ENCODE measurements around the gene STK35. TPM values are rescaled to one million over a fixed set of nuclear protein-coding genes. Genes with fewer than 3 reads are reported as not detected.

STK35 gene
- total and polyA plus RNA-seq, 2 experiments from 2014 or later, result 14.2 to 22.9 TPM

- Histone ChIP-seq H2AFZ (no peak overlapping the region), H3K9me3 (ENCODE audit: low read depth) (no peaks in the 10 kb centered on the region), H3K4me2 (no peak overlapping the region), H3K79me2 (no peaks in the 10 kb centered on the region), H3K4me1 (ENCODE audit: insufficient read depth) (no peaks in the 10 kb centered on the region), H3K27ac (no peak overlapping the region), H3K9me2 (replicated peaks; ENCODE audit: insufficient read depth) (no peaks in the 10 kb centered on the region), H3K4me3 (no peak overlapping the region), H4K20me1 (ENCODE audit: insufficient read depth, poor library complexity, severe bottlenecking) (no peaks in the 10 kb centered on the region), H3K36me3 (replicated peaks; ENCODE audit: insufficient read depth, low read depth) (no peaks in the 10 kb centered on the region), H3K27me3 (no peaks in the 10 kb centered on the region)
- no peak for DNase-seq (ENCODE audit: low spot score)
- TF ChIP-seq EZH2phosphoT487 (IDR thresholded peaks at IDR 0.05; ENCODE audit: low read depth, severe bottlenecking, unreplicated experiment), result no peak
- no peak for TF ChIP-seq EZH2 (IDR thresholded peaks at IDR 0.05; ENCODE audit: borderline replicate concordance)
- TF ChIP-seq CTCF (IDR thresholded peaks at IDR 0.05; ENCODE audit: poor library complexity), result no peak
- 82% methylated on average over 16 of the region's 16 CpGs for WGBS (ENCODE audit: low lambda C conversion rate, missing lambda C conversion rate)
Measured at GRCh38 chr20:2164966-2165365, 63.3 kb downstream of the STK35 start.

GRCh38 chr20:2165871-2166270 is 64.2 kb downstream of the STK35 start:
- no peak for DNase-seq (ENCODE audit: low spot score)
- 92% methylated on average over 10 of the region's 10 CpGs for WGBS (ENCODE audit: low lambda C conversion rate, missing lambda C conversion rate)

GRCh38 chr20:2167112-2167511 is 65.5 kb downstream of the STK35 start:
- H3K9me3 ChIP-seq (ENCODE audit: low read depth), result no peaks in the 10 kb centered on the region
- no peak overlapping the region for H3K4me2 ChIP-seq
- H3K79me2 ChIP-seq, result no peaks in the 10 kb centered on the region
- no peak overlapping the region for H2AFZ ChIP-seq
- 86% methylated on average over 5 of the region's 5 CpGs for WGBS (ENCODE audit: low lambda C conversion rate, missing lambda C conversion rate)
- TF ChIP-seq EZH2 (IDR thresholded peaks at IDR 0.05; ENCODE audit: borderline replicate concordance) (no peak), EZH2phosphoT487 (IDR thresholded peaks at IDR 0.05; ENCODE audit: low read depth, severe bottlenecking, unreplicated experiment) (no peak), CTCF (IDR thresholded peaks at IDR 0.05; ENCODE audit: poor library complexity) (no peak)
- peaks cover 2% of the 10 kb centered on the region for H3K27me3 ChIP-seq
- no peak overlapping the region for H3K4me3 ChIP-seq
- no peaks in the 10 kb centered on the region for H3K36me3 ChIP-seq (replicated peaks; ENCODE audit: insufficient read depth, low read depth)
- H4K20me1 ChIP-seq (ENCODE audit: insufficient read depth, poor library complexity, severe bottlenecking), result no peaks in the 10 kb centered on the region
- H3K4me1 ChIP-seq (ENCODE audit: insufficient read depth), result no peaks in the 10 kb centered on the region
- DNase-seq (ENCODE audit: low spot score), result no peak
- H3K27ac ChIP-seq, result no peak overlapping the region
- H3K9me2 ChIP-seq (replicated peaks; ENCODE audit: insufficient read depth), result no peaks in the 10 kb centered on the region

More at GRCh38 chr20:2165871-2166270, 64.2 kb downstream of the STK35 start:
- Histone ChIP-seq H2AFZ (no peak overlapping the region), H3K27me3 (no peaks in the 10 kb centered on the region), H3K9me3 (ENCODE audit: low read depth) (no peaks in the 10 kb centered on the region), H3K36me3 (replicated peaks; ENCODE audit: insufficient read depth, low read depth) (no peaks in the 10 kb centered on the region), H3K79me2 (no peaks in the 10 kb centered on the region), H4K20me1 (ENCODE audit: insufficient read depth, poor library complexity, severe bottlenecking) (no peaks in the 10 kb centered on the region), H3K4me2 (no peak overlapping the region), H3K4me3 (no peak overlapping the region), H3K27ac (no peak overlapping the region), H3K9me2 (replicated peaks; ENCODE audit: insufficient read depth) (no peaks in the 10 kb centered on the region), H3K4me1 (ENCODE audit: insufficient read depth) (no peaks in the 10 kb centered on the region)
- TF ChIP-seq EZH2 (IDR thresholded peaks at IDR 0.05; ENCODE audit: borderline replicate concordance), result no peak
- no peak for TF ChIP-seq EZH2phosphoT487 (IDR thresholded peaks at IDR 0.05; ENCODE audit: low read depth, severe bottlenecking, unreplicated experiment)
- TF ChIP-seq CTCF (IDR thresholded peaks at IDR 0.05; ENCODE audit: poor library complexity), result no peak

GRCh38 chr20:2168946-2169345 is 67.3 kb downstream of the STK35 start:
- DNase-seq (ENCODE audit: low spot score), result no peak
- WGBS (ENCODE audit: low lambda C conversion rate, missing lambda C conversion rate), result 76% methylated on average over 12 of the region's 12 CpGs
- Histone ChIP-seq H3K27ac (no peak overlapping the region), H3K9me3 (ENCODE audit: low read depth) (no peaks in the 10 kb centered on the region), H3K36me3 (replicated peaks; ENCODE audit: insufficient read depth, low read depth) (no peaks in the 10 kb centered on the region), H3K79me2 (no peaks in the 10 kb centered on the region), H3K27me3 (peaks cover 2% of the 10 kb centered on the region), H3K9me2 (replicated peaks; ENCODE audit: insufficient read depth) (no peaks in the 10 kb centered on the region), H4K20me1 (ENCODE audit: insufficient read depth, poor library complexity, severe bottlenecking) (no peaks in the 10 kb centered on the region), H3K4me1 (ENCODE audit: insufficient read depth) (no peaks in the 10 kb centered on the region), H2AFZ (no peak overlapping the region), H3K4me2 (no peak overlapping the region), H3K4me3 (no peak overlapping the region)
- TF ChIP-seq EZH2 (IDR thresholded peaks at IDR 0.05; ENCODE audit: borderline replicate concordance) (no peak), CTCF (IDR thresholded peaks at IDR 0.05; ENCODE audit: poor library complexity) (no peak), EZH2phosphoT487 (IDR thresholded peaks at IDR 0.05; ENCODE audit: low read depth, severe bottlenecking, unreplicated experiment) (no peak)
